H1 (cell line): Measurements from ENCODE around the gene AGBL4. TPM values are rescaled to one million over a fixed set of nuclear protein-coding genes. Genes with fewer than 3 reads are reported as not detected.

ENCODE experiments used
- CTCF ChIA-PET: fragments of 300-600 bp; sonication (Branson Sonifier 250); formaldehyde crosslinking; loops from one replicate; lab custom pipeline; 2021; ENCODE audit not compliant: partially characterized antibody; lab: Charles Lee
- POLR2A ChIA-PET: fragments of 300-600 bp; sonication (Branson Sonifier 250); formaldehyde crosslinking; loops from one replicate; lab custom pipeline; 2021; ENCODE audit warnings: inconsistent platforms; ENCODE audit not compliant: partially characterized antibody; lab: Charles Lee
- DNase-seq, 2 experiments: peaks; one replicate each; pipeline versions ENCODE4 v3.0.0 to v3.0.0-alpha.2; 2010 to 2022; ENCODE audit warnings: low spot score in 2 of 2, low read depth in 1 of 2, mixed read lengths in 1 of 2
- FAIRE-seq: peaks from 2 replicates; lab custom pipeline; 2011; peaks lifted over from hg19 to GRCh38; lab: Jason Lieb, UNC
- H2AFZ ChIP-seq: 2 replicates; pipeline ENCODE4 v1.8.1; 2012; ENCODE audit warnings: low read length, inconsistent platforms
- H2AK5ac ChIP-seq: 2 replicates; pipeline ENCODE4 v1.6.1; 2013; ENCODE audit warnings: low read depth, low read length
- H2BK120ac ChIP-seq: replicated peaks from 2 replicates; pipeline ENCODE3; 2013; ENCODE audit warnings: low read depth, low read length, inconsistent platforms
- H2BK12ac ChIP-seq: 2 replicates; pipeline ENCODE4 v1.6.1; 2013; ENCODE audit warnings: low read depth, low read length
- H2BK15ac ChIP-seq: 2 replicates; pipeline ENCODE4 v1.6.1; 2013; ENCODE audit warnings: low read length
- H2BK20ac ChIP-seq: 2 replicates; pipeline ENCODE4 v1.6.1; 2013; ENCODE audit warnings: low read length
- H2BK5ac ChIP-seq: 2 replicates; pipeline ENCODE4 v1.6.1; 2013; ENCODE audit warnings: low read depth, low read length
- H3K14ac ChIP-seq: 2 replicates; pipeline ENCODE4 v1.6.1; 2013; ENCODE audit warnings: inconsistent platforms; ENCODE audit not compliant: insufficient read length
- H3K18ac ChIP-seq: 2 replicates; pipeline ENCODE4 v1.6.1; 2013; ENCODE audit warnings: low read length; ENCODE audit errors: extremely low read depth
- H3K23ac ChIP-seq: 2 replicates; pipeline ENCODE4 v1.6.1; 2013; ENCODE audit warnings: inconsistent platforms; ENCODE audit not compliant: insufficient read length
- H3K23me2 ChIP-seq: 2 replicates; pipeline ENCODE4 v1.6.1; 2013; ENCODE audit warnings: low read depth, low read length
- H3K27ac ChIP-seq: 2 replicates; pipeline ENCODE4 v1.6.1; 2011; ENCODE audit warnings: low read depth, low read length, inconsistent platforms
- H3K27me3 ChIP-seq, 4 experiments: replicated peaks in 1 of 4; 1 replicate in 1 of 4; 2 replicates in 3 of 4; pipeline versions ENCODE4 v1.6.1 to v1.8.1; 2011 to 2013; ENCODE audit warnings: low read length in 3 of 4, mild to moderate bottlenecking in 3 of 4, inconsistent platforms in 2 of 4, mixed read lengths in 2 of 4, moderate library complexity in 1 of 4; ENCODE audit not compliant: control insufficient read depth in 3 of 4, insufficient read depth in 3 of 4; ENCODE audit errors: extremely low read depth in 1 of 4
- H3K36me3 ChIP-seq, 4 experiments: 2 replicates each; pipeline versions ENCODE4 v1.6.1 to v1.8.1; 2011 to 2013; ENCODE audit warnings: mild to moderate bottlenecking in 4 of 4, low read length in 3 of 4, moderate library complexity in 2 of 4, control low read depth in 1 of 4, inconsistent platforms in 1 of 4; ENCODE audit not compliant: insufficient read depth in 4 of 4, control insufficient read depth in 2 of 4
- H3K4ac ChIP-seq: replicated peaks from 2 replicates; pipeline ENCODE3; 2013; ENCODE audit warnings: low read length, low read depth, mixed read lengths, inconsistent platforms; ENCODE audit not compliant: insufficient read length
- H3K4me1 ChIP-seq, 4 experiments: replicated peaks in 1 of 4; 1 replicate in 1 of 4; 2 replicates in 3 of 4; pipeline versions ENCODE4 v1.6.1 to v1.8.1; 2011 to 2013; ENCODE audit warnings: low read length in 3 of 4, inconsistent platforms in 2 of 4, mixed read lengths in 1 of 4; ENCODE audit not compliant: insufficient read depth in 4 of 4, control insufficient read depth in 3 of 4
- H3K4me2 ChIP-seq, 2 experiments: 2 replicates each; pipeline versions ENCODE4 v1.6.1 to v1.8.1; 2011 to 2013; ENCODE audit warnings: low read depth in 2 of 2, low read length in 2 of 2, control low read depth in 1 of 2, inconsistent platforms in 1 of 2, mild to moderate bottlenecking in 1 of 2; ENCODE audit not compliant: insufficient read depth in 1 of 2
- H3K4me3 ChIP-seq, 4 experiments: fragments of 200-600, 300-600 bp in 1 of 4; sonication (generic), shearing (Covaris generic), sonication (Bioruptor Twin) in 1 of 4; 2 replicates each; pipeline versions ENCODE4 v1.5.1 to v1.8.1; 2011 to 2016; ENCODE audit warnings: low read length in 4 of 4, low read depth in 3 of 4, control low read depth in 2 of 4, inconsistent platforms in 2 of 4, mild to moderate bottlenecking in 2 of 4, mixed read lengths in 1 of 4, moderate library complexity in 1 of 4; ENCODE audit not compliant: insufficient read depth in 2 of 4; ENCODE audit errors: extremely low read depth in 1 of 4
- H3K56ac ChIP-seq: replicated peaks from 2 replicates; pipeline ENCODE3; 2013; ENCODE audit warnings: low read depth, mild to moderate bottlenecking, mixed read lengths, low read length, inconsistent platforms; ENCODE audit not compliant: insufficient read length
- H3K79me1 ChIP-seq: 2 replicates; pipeline ENCODE4 v1.6.1; 2013; ENCODE audit warnings: low read depth, low read length, control low read depth
- H3K79me2 ChIP-seq, 2 experiments: 2 replicates each; pipeline versions ENCODE4 v1.6.1 to v1.8.1; 2012 to 2013; ENCODE audit warnings: low read length in 2 of 2, mild to moderate bottlenecking in 2 of 2, inconsistent platforms in 1 of 2; ENCODE audit not compliant: insufficient read depth in 2 of 2, control insufficient read depth in 1 of 2
- H3K9ac ChIP-seq, 4 experiments: replicated peaks in 1 of 4; 1 replicate in 1 of 4; 2 replicates in 3 of 4; pipeline versions ENCODE4 v1.6.1 to v1.8.1; 2011 to 2013; ENCODE audit warnings: low read depth in 3 of 4, low read length in 3 of 4, control low read depth in 2 of 4, mild to moderate bottlenecking in 2 of 4, moderate library complexity in 2 of 4, inconsistent platforms in 1 of 4; ENCODE audit errors: extremely low read depth in 1 of 4
- H3K9me3 ChIP-seq, 2 experiments: 2 replicates each; pipeline versions ENCODE4 v1.6.1 to v1.8.1; 2012 to 2013; ENCODE audit warnings: mild to moderate bottlenecking in 2 of 2, moderate library complexity in 2 of 2, control low read depth in 1 of 2, inconsistent platforms in 1 of 2, low read depth in 1 of 2, low read length in 1 of 2, mixed read lengths in 1 of 2; ENCODE audit not compliant: insufficient read depth in 2 of 2
- H4K20me1 ChIP-seq, 2 experiments: replicated peaks in 1 of 2; 2 replicates each; pipeline versions ENCODE3 to v1.8.1; 2011 to 2013; ENCODE audit warnings: inconsistent platforms in 2 of 2, low read length in 2 of 2, mild to moderate bottlenecking in 1 of 2; ENCODE audit not compliant: insufficient read depth in 2 of 2, control insufficient read depth in 1 of 2
- H4K5ac ChIP-seq: 2 replicates; pipeline ENCODE4 v1.6.1; 2013; ENCODE audit warnings: low read length, low read depth, mixed read lengths, inconsistent platforms; ENCODE audit not compliant: insufficient read length
- H4K8ac ChIP-seq: 2 replicates; pipeline ENCODE4 v1.8.0; 2013; ENCODE audit warnings: mild to moderate bottlenecking, moderate library complexity, low read length, inconsistent platforms; ENCODE audit not compliant: insufficient read depth; ENCODE audit errors: extremely low read depth
- H4K91ac ChIP-seq: replicated peaks from 2 replicates; pipeline ENCODE3; 2013; ENCODE audit warnings: low read length, mixed read lengths, inconsistent platforms; ENCODE audit not compliant: insufficient read length
- CBX8 ChIP-seq: fragments of 300-800, 300-1000 bp; sonication (generic); IDR thresholded peaks from 2 replicates; pipeline ENCODE4 v1.7.1; 2016; ENCODE audit warnings: low read depth, low read length, borderline replicate concordance
- CREB1 ChIP-seq: IDR thresholded peaks from 2 replicates; pipeline ENCODE4 v1.6.1; 2012; ENCODE audit warnings: inconsistent platforms
- CTBP2 ChIP-seq: IDR thresholded peaks from 2 replicates; pipeline ENCODE4 v1.7.0; 2011; ENCODE audit warnings: borderline replicate concordance, mild to moderate bottlenecking, moderate library complexity, mixed read lengths, low read length; ENCODE audit not compliant: insufficient read depth, insufficient read length
- KDM4A ChIP-seq: IDR thresholded peaks from one replicate; pipeline ENCODE4 v1.7.1; 2012; ENCODE audit warnings: low read depth, mild to moderate bottlenecking, moderate library complexity, low read length, inconsistent platforms; ENCODE audit not compliant: severe bottlenecking
- KDM5A ChIP-seq: fragments of 200-600 bp; IDR thresholded peaks from 2 replicates; pipeline ENCODE4 v1.7.1; 2012; ENCODE audit warnings: mild to moderate bottlenecking, low read length, inconsistent platforms, mixed read lengths
- NANOG ChIP-seq: IDR thresholded peaks from 2 replicates; pipeline ENCODE4 v1.6.1; 2011; ENCODE audit warnings: low read length, low read depth, mild to moderate bottlenecking, inconsistent platforms; ENCODE audit not compliant: insufficient read depth, poor library complexity, severe bottlenecking
- RXRA ChIP-seq: IDR thresholded peaks from 2 replicates; pipeline ENCODE4 v1.6.1; 2011; ENCODE audit warnings: low read depth, mild to moderate bottlenecking, low read length, moderate library complexity; ENCODE audit not compliant: insufficient read depth
- SAP30 ChIP-seq: fragments of 300-600 bp; sonication (generic); IDR thresholded peaks from 2 replicates; pipeline ENCODE4 v1.7.1; 2012; ENCODE audit warnings: low read length, moderate library complexity, mild to moderate bottlenecking, inconsistent platforms; ENCODE audit not compliant: insufficient read depth, insufficient replicate concordance
- SP4 ChIP-seq: IDR thresholded peaks from 2 replicates; pipeline ENCODE4 v1.6.1; 2012; ENCODE audit warnings: low read length, inconsistent platforms
- SRF ChIP-seq: IDR thresholded peaks from 2 replicates; pipeline ENCODE4 v1.6.1; 2011; ENCODE audit warnings: mild to moderate bottlenecking, low read depth, low read length, moderate library complexity
- TEAD4 ChIP-seq: IDR thresholded peaks from 2 replicates; pipeline ENCODE4 v1.6.1; 2012; ENCODE audit warnings: low read depth, low read length, inconsistent platforms, mixed read lengths
- WGBS, 2 experiments: shearing (Covaris generic) in 1 of 2; methylation state at CpG; one replicate each; pipeline versions ENCODE4 v1.1.6 to v1.1.7; 2013 to 2015; ENCODE audit warnings: low lambda C conversion rate in 2 of 2, mixed read lengths in 2 of 2, inconsistent platforms in 1 of 2, low coverage in 1 of 2, missing lambda C conversion rate in 1 of 2; ENCODE audit not compliant: insufficient replicate concordance in 2 of 2, insufficient coverage in 1 of 2, insufficient read length in 1 of 2; ENCODE audit errors: extremely low coverage in 1 of 2, missing lambda C conversion rate in 1 of 2; 5-methylcytosine and 5-hydroxymethylcytosine counted together
- polyA plus RNA-seq, 7 experiments: library from polyadenylated mRNA; depleted of rRNA in 3 of 7; stranded (reverse) in 5 of 7; unstranded in 2 of 7; fragments of >200 nt in 5 of 7; fragments of 200-250 nt in 2 of 7; gene quantifications; 1 replicate in 5 of 7; 2 replicates in 1 of 7; 4 replicates in 1 of 7; pipeline versions ENCODE4 v1.2.1 to v1.2.3, GENCODE V29; 2011 to 2013; ENCODE audit warnings: missing spikeins in 2 of 7, mixed read lengths in 2 of 7
- total RNA-seq: library from RNA; stranded (reverse); fragmentation: NEBNext Ultra II Directional; extraction: Animal tissue kit (Norgen Biotek cat#: 25700); gene quantifications from 2 replicates; pipeline ENCODE4 v1.2.1, GENCODE V29; 2021
- TF ChIP-seq, protein P1 (sequence below): IDR thresholded peaks from 2 replicates; pipeline ENCODE4 v1.6.1; 2011; ENCODE audit warnings: low read length, improper control_type of control experiment
- TF ChIP-seq, protein P2 (sequence below): IDR thresholded peaks from 2 replicates; pipeline ENCODE4 v1.6.1; 2011; ENCODE audit warnings: low read depth, mild to moderate bottlenecking, low read length; ENCODE audit not compliant: insufficient read depth

AGBL4 gene
- total and polyA plus RNA-seq, 2 of the 8 experiments (the other 6 are each of a cell fraction or from before 2014, with no cell fraction given) = 0.41 to 0.45 TPM

DNA sequence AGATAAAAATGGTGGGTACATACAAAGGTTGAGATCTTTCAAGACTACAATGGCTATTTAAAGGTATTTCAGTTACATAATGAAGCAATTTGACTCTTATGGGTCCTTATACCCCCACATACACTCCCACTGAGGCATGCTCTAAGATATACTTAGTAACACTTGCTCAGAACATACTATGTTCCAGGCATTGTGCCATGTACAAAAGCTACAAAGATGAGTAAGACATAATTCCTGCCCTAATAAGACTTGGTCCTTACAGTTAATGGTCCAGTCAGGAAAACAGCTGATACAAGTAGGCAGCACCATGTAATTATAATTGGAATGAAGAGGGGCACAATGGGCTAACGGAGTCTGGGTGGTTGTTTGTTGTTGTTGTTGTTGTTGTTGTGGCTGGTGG is 1080.4 kb downstream of the AGBL4 start:
- H2BK15ac ChIP-seq = no peak overlapping the region
- FAIRE-seq = no peak
- no peaks in the 10 kb centered on the region for H3K4me1 ChIP-seq
- H3K56ac ChIP-seq = no peak overlapping the region
- ChIA-PET POLR2A (no interaction called here), CTCF (no interaction called here)
- no peak overlapping the region for H3K14ac ChIP-seq
- H2BK20ac ChIP-seq = no peak overlapping the region
- no peaks in the 10 kb centered on the region for H4K20me1 ChIP-seq
- H3K23ac ChIP-seq = no peak overlapping the region
- H2AK5ac ChIP-seq = no peak overlapping the region
- H4K5ac ChIP-seq = no peak overlapping the region
- no peaks in the 10 kb centered on the region for H3K36me3 ChIP-seq
- H3K9me3 ChIP-seq = peaks cover 72 to 94% of the 10 kb centered on the region in 2 experiments
- no peak overlapping the region for H3K4me2 ChIP-seq
- H3K9ac ChIP-seq = no peak overlapping the region
- no peaks in the 10 kb centered on the region for H3K27me3 ChIP-seq
- H3K27ac ChIP-seq = no peak overlapping the region
- H2BK12ac ChIP-seq = no peak overlapping the region
- no peak for DNase-seq
- H4K91ac ChIP-seq = no peak overlapping the region
- H4K8ac ChIP-seq = no peak overlapping the region
- no peak overlapping the region for H3K4ac ChIP-seq
- no peak overlapping the region for H3K4me3 ChIP-seq
- no peak overlapping the region for H2AFZ ChIP-seq
- H3K18ac ChIP-seq = no peak overlapping the region
- WGBS, 2 experiments = 73% methylated on average over 1 of the region's 1 CpG; no CpG with 5 or more reads in 1 of the 2 experiments
- H2BK5ac ChIP-seq = no peak overlapping the region
- H2BK120ac ChIP-seq = no peak overlapping the region
- H3K23me2 ChIP-seq = no peaks in the 10 kb centered on the region
- no peaks in the 10 kb centered on the region for H3K79me1 ChIP-seq
- no peaks in the 10 kb centered on the region for H3K79me2 ChIP-seq
- no peak for TF ChIP-seq CBX8
- TF ChIP-seq SAP30 = no peak
- no peak for TF ChIP-seq CREB1
- TF ChIP-seq TEAD4 = no peak
- no peak for TF ChIP-seq CTBP2
- TF ChIP-seq SRF = no peak
- TF ChIP-seq, protein P1, sequence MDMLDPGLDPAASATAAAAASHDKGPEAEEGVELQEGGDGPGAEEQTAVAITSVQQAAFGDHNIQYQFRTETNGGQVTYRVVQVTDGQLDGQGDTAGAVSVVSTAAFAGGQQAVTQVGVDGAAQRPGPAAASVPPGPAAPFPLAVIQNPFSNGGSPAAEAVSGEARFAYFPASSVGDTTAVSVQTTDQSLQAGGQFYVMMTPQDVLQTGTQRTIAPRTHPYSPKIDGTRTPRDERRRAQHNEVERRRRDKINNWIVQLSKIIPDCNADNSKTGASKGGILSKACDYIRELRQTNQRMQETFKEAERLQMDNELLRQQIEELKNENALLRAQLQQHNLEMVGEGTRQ = no peak
- no peak for TF ChIP-seq NANOG
- no peak for TF ChIP-seq KDM5A
- no peak for TF ChIP-seq KDM4A
- no peak for TF ChIP-seq RXRA
- TF ChIP-seq SP4 = no peak
- TF ChIP-seq, protein P2, sequence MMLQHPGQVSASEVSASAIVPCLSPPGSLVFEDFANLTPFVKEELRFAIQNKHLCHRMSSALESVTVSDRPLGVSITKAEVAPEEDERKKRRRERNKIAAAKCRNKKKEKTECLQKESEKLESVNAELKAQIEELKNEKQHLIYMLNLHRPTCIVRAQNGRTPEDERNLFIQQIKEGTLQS = no peak
